ENCODE results near the gene CCDC124.

CCDC124 gene

DNA sequence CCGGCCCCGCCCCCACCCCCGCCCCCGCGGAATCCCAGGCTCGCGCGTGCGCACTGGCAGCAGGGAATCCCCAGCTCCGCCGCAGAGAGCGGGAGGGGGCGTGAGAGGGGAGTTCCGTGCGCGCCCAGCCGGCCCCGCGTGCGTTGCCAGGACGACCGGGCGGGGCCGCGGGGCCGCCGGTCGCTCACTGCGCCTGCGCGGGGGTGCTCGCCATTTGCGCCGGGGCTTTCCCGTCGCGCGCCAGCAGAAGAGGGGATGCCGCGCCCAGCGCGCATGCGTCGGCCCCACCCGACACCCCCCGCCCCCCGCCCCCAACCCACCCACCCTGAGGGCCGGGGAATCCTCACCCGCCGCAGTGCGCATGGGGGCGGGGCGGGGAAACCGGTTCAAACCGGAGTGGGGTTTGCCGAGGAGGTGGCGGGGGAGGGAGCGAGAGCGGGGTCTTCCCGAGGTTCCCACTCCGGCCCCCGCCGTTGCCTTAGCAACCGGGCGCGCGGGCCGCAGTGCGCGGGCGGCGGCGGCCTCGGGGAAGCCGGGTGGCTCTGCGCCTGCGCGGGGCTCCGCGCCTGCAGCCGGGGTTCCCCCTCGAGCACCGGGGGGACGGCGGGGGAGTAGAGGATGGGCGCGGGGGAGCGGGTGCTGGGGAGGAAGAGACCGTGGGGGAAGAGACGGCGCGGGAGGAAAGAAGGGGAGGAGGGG lies 15.1 kb downstream of the CCDC124 start:
- H2AFZ ChIP-seq (ENCODE audit: low read depth, low read length), result no peak overlapping the region
- no peaks in the 10 kb centered on the region for H3K9me3 ChIP-seq (ENCODE audit: insufficient read depth, low read length)
- no peak for TF ChIP-seq EZH2phosphoT487 (IDR thresholded peaks at IDR 0.05; ENCODE audit: low read depth)
- TF ChIP-seq, protein P1, sequence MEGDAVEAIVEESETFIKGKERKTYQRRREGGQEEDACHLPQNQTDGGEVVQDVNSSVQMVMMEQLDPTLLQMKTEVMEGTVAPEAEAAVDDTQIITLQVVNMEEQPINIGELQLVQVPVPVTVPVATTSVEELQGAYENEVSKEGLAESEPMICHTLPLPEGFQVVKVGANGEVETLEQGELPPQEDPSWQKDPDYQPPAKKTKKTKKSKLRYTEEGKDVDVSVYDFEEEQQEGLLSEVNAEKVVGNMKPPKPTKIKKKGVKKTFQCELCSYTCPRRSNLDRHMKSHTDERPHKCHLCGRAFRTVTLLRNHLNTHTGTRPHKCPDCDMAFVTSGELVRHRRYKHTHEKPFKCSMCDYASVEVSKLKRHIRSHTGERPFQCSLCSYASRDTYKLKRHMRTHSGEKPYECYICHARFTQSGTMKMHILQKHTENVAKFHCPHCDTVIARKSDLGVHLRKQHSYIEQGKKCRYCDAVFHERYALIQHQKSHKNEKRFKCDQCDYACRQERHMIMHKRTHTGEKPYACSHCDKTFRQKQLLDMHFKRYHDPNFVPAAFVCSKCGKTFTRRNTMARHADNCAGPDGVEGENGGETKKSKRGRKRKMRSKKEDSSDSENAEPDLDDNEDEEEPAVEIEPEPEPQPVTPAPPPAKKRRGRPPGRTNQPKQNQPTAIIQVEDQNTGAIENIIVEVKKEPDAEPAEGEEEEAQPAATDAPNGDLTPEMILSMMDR (IDR thresholded peaks at IDR 0.05; ENCODE audit: low read depth, low read length), result no peak
- no peaks in the 10 kb centered on the region for H4K20me1 ChIP-seq (ENCODE audit: insufficient read depth, low read length)
- H3K36me3 ChIP-seq (replicated peaks; ENCODE audit: low read depth, low read length), result peaks cover 8% of the 10 kb centered on the region
- no peaks in the 10 kb centered on the region for H3K79me2 ChIP-seq (ENCODE audit: low read length)
- peaks cover 51% of the 10 kb centered on the region for H3K4me1 ChIP-seq (ENCODE audit: low read length)
- peak overlapping the region; percentile 88 for H3K4me2 ChIP-seq (ENCODE audit: low read length)
- H3K27me3 ChIP-seq (ENCODE audit: low read depth, low read length), result peaks cover 21% of the 10 kb centered on the region
- H3K9ac ChIP-seq (ENCODE audit: low read length), result peak overlapping the region; percentile 61
- peak overlapping the region; percentile 76 for H3K4me3 ChIP-seq (ENCODE audit: low read length)
- peak overlapping the region; percentile 54 for H3K27ac ChIP-seq (ENCODE audit: low read length)

DNA sequence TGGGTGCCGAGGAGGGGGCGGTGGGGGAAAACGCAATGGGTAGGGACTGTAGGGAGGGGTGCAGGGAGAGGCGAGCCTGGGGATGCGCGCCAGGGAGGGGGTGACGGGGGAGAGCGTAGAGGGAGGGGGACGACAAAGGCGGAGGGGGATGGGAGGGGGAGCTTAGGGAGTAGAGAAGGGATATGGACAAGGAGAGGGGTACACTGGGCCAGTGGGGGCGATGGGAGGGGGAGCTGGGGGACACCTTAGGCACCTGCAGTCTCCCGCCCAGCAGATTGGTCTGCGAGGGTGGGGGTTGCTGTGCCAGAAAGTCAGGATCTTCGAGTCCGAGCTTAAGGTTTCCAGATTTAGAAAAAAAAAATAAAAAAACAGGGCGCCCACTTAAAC lies 15.7 kb downstream of the CCDC124 start:
- H3K4me3 ChIP-seq (ENCODE audit: low read length), result peak overlapping the region; percentile 76
- H3K79me2 ChIP-seq (ENCODE audit: low read length), result no peaks in the 10 kb centered on the region
- H2AFZ ChIP-seq (ENCODE audit: low read depth, low read length), result no peak overlapping the region
- no peaks in the 10 kb centered on the region for H3K9me3 ChIP-seq (ENCODE audit: insufficient read depth, low read length)
- no peaks in the 10 kb centered on the region for H4K20me1 ChIP-seq (ENCODE audit: insufficient read depth, low read length)
- peaks cover 5% of the 10 kb centered on the region for H3K36me3 ChIP-seq (replicated peaks; ENCODE audit: low read depth, low read length)
- peak overlapping the region; percentile 61 for H3K9ac ChIP-seq (ENCODE audit: low read length)
- peak overlapping the region; percentile 88 for H3K4me2 ChIP-seq (ENCODE audit: low read length)
- H3K27me3 ChIP-seq (ENCODE audit: low read depth, low read length), result peaks cover 26% of the 10 kb centered on the region
- peaks cover 51% of the 10 kb centered on the region for H3K4me1 ChIP-seq (ENCODE audit: low read length)
- TF ChIP-seq, protein P1 (IDR thresholded peaks at IDR 0.05; ENCODE audit: low read depth, low read length), result no peak
- TF ChIP-seq EZH2phosphoT487 (IDR thresholded peaks at IDR 0.05; ENCODE audit: low read depth), result no peak
- H3K27ac ChIP-seq (ENCODE audit: low read length), result peak overlapping the region; percentile 54

DNA sequence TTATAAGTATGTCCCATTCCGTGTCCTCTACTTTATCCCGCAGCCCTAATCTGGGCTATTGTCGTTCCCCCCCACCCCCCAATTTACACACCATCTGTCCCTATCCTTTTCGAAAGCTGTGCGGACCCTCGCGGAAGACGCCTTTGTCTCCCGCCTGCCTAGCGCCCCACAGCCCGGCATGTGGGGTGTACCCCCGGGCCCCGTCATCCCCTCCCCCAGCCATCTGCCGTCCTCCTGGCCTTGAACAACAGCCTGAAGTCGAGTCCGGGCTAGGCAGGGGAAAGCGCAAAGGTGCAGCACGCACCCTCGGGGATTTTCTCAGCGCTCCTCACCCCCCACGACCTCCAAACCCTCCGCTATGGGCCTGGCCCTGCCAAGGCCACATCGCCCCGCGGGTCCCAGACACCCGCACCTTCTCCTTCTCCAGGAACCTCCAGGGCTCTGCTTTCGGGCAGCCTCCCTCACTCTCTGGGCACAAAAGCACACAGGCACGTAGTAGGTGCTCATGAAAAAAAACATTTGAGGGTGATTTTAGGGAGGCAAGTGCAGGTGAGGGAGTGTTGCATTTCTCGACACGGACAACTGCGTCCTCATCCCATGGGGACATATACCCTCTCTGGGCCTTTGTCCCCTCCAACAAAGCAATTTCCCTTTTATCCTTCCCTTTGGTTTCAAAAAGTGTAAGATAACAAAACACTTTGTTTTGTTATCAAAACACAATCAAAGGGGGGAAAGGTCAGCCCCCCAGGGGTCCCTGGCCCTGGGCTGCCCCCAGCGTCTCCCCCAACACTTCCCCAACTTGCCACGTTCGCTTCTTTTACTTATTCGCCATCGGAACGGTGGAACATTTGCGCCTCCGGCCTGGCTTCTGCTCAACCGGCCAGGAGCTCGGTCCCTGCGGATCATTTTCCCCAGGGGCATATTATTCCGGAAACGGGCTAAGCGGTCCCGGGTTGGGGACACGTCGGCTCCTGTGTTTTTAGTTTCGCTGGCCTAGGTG lies 16.4 kb downstream of the CCDC124 start:
- Histone ChIP-seq H3K27me3 (ENCODE audit: low read depth, low read length) (peaks cover 32% of the 10 kb centered on the region), H3K27ac (ENCODE audit: low read length) (peak overlapping the region; percentile 54), H3K79me2 (ENCODE audit: low read length) (no peaks in the 10 kb centered on the region), H3K4me1 (ENCODE audit: low read length) (peaks cover 51% of the 10 kb centered on the region), H3K4me3 (ENCODE audit: low read length) (peak overlapping the region; percentile 76), H3K4me2 (ENCODE audit: low read length) (peak overlapping the region; percentile 88), H3K9me3 (ENCODE audit: insufficient read depth, low read length) (no peaks in the 10 kb centered on the region), H2AFZ (ENCODE audit: low read depth, low read length) (no peak overlapping the region), H3K36me3 (replicated peaks; ENCODE audit: low read depth, low read length) (peaks cover 2% of the 10 kb centered on the region), H3K9ac (ENCODE audit: low read length) (peak overlapping the region; percentile 61), H4K20me1 (ENCODE audit: insufficient read depth, low read length) (no peaks in the 10 kb centered on the region)
- TF ChIP-seq, protein P1 (IDR thresholded peaks at IDR 0.05; ENCODE audit: low read depth, low read length), result no peak
- TF ChIP-seq EZH2phosphoT487 (IDR thresholded peaks at IDR 0.05; ENCODE audit: low read depth), result no peak

DNA sequence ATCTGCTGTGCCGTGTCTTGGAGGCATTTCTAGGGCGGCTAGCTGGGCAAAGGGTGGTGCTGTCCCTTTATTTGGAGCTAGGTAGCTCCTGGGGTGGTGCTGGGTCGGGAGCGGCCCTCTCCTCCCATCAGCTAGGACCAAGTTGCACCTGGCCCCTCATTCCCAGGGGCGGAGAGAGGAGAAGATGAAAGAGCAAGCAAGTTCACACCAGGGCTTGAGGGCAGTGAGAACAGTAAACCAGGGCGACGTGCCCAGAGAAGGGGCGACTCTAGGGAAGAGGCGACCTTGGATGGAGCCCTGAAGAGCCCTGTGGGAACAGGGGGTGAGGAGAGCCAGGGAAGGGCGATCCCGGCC lies 17.1 kb downstream of the CCDC124 start:
- Histone ChIP-seq H3K27me3 (ENCODE audit: low read depth, low read length) (peaks cover 35% of the 10 kb centered on the region), H3K36me3 (replicated peaks; ENCODE audit: low read depth, low read length) (no peaks in the 10 kb centered on the region), H3K4me2 (ENCODE audit: low read length) (peak overlapping the region; percentile 88), H3K79me2 (ENCODE audit: low read length) (no peaks in the 10 kb centered on the region), H4K20me1 (ENCODE audit: insufficient read depth, low read length) (no peaks in the 10 kb centered on the region), H3K9me3 (ENCODE audit: insufficient read depth, low read length) (no peaks in the 10 kb centered on the region), H2AFZ (ENCODE audit: low read depth, low read length) (peak overlapping the region; percentile 42), H3K27ac (ENCODE audit: low read length) (peak overlapping the region; percentile 10; the same call in 1 of the 2 replicates), H3K4me1 (ENCODE audit: low read length) (peaks cover 51% of the 10 kb centered on the region), H3K4me3 (ENCODE audit: low read length) (peak overlapping the region; percentile 76), H3K9ac (ENCODE audit: low read length) (peak overlapping the region; percentile 61)
- TF ChIP-seq EZH2phosphoT487 (IDR thresholded peaks at IDR 0.05; ENCODE audit: low read depth), result no peak
- TF ChIP-seq, protein P1 (IDR thresholded peaks at IDR 0.05; ENCODE audit: low read depth, low read length), result no peak
